DOHH2 (cell line): ENCODE data around the gene PARP9.

Experiments used
- EZH2phosphoT487 ChIP-seq: fragments of 200-600 bp; sonication (generic); IDR thresholded peaks from 2 replicates; pipeline ENCODE4 v1.6.1; 2017; ENCODE audit warnings: borderline replicate concordance, mild to moderate bottlenecking, antibody characterized with exemption, low read length, moderate library complexity, mixed read lengths
- TF ChIP-seq, protein P1 (sequence below): fragments of 200-600 bp; sonication (generic); IDR thresholded peaks from one replicate; pipeline ENCODE4 v1.5.1; 2014; ENCODE audit warnings: antibody characterized with exemption, mild to moderate bottlenecking, low read depth, low read length; ENCODE audit not compliant: poor library complexity, severe bottlenecking

GRCh38 chr3:122498152-122498551 lies 65.9 kb downstream of the PARP9 start:
- TF ChIP-seq, protein P1, sequence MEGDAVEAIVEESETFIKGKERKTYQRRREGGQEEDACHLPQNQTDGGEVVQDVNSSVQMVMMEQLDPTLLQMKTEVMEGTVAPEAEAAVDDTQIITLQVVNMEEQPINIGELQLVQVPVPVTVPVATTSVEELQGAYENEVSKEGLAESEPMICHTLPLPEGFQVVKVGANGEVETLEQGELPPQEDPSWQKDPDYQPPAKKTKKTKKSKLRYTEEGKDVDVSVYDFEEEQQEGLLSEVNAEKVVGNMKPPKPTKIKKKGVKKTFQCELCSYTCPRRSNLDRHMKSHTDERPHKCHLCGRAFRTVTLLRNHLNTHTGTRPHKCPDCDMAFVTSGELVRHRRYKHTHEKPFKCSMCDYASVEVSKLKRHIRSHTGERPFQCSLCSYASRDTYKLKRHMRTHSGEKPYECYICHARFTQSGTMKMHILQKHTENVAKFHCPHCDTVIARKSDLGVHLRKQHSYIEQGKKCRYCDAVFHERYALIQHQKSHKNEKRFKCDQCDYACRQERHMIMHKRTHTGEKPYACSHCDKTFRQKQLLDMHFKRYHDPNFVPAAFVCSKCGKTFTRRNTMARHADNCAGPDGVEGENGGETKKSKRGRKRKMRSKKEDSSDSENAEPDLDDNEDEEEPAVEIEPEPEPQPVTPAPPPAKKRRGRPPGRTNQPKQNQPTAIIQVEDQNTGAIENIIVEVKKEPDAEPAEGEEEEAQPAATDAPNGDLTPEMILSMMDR: no peak
- TF ChIP-seq EZH2phosphoT487: no peak
